ENCODE measurements around the gene STAT5A. TPM values are rescaled to one million over a fixed set of nuclear protein-coding genes. Genes with fewer than 3 reads are reported as not detected.

The STAT5A gene
- total RNA-seq, 1 experiment from 2014 or later = 6.6 TPM

- TF ChIP-seq RELA (CRISPR knock-in tag; IDR thresholded peaks at IDR 0.05; ENCODE audit: borderline replicate concordance) = no peak
- TF ChIP-seq, protein P1, sequence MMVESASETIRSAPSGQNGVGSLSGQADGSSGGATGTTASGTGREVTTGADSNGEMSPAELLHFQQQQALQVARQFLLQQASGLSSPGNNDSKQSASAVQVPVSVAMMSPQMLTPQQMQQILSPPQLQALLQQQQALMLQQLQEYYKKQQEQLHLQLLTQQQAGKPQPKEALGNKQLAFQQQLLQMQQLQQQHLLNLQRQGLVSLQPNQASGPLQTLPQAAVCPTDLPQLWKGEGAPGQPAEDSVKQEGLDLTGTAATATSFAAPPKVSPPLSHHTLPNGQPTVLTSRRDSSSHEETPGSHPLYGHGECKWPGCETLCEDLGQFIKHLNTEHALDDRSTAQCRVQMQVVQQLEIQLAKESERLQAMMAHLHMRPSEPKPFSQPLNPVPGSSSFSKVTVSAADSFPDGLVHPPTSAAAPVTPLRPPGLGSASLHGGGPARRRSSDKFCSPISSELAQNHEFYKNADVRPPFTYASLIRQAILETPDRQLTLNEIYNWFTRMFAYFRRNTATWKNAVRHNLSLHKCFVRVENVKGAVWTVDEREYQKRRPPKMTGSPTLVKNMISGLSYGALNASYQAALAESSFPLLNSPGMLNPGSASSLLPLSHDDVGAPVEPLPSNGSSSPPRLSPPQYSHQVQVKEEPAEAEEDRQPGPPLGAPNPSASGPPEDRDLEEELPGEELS (CRISPR knock-in tag; IDR thresholded peaks at IDR 0.05) = no peak
Measured at GRCh38 chr17:42284566-42284965, 3.7 kb upstream of the STAT5A start (continued).

DNA sequence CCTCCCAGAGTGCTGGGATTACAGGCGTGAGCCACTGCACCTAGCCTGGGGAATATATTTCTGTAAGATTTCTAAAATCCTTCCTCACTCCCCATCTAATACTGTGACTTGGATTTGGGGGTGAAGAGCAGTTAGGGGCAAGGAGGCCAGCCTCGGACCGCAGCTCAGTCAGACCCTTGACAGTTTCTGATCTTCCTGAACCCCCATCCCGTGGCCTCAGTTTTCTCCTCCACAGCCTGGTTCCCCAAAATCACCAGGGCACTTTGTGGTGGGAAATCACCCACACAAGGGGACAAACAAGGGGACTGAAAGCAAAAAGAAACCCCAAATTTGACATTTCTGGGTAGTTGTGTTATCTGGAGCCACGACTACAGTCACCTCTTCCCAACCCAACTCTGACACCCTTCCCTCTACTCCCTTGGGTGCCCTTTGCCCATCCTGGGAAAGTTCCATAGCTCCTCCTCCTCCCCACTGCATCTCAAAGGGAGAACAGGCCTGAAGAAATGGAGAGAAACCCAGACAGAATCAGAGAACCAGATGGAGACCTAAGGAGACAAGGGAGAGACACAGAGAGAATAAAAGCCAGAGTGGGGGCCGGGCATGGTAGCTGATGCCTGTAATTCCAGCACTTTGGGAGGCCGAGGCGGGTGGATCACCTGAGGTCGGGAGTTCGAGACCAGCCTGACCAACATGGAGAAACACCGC lies 2.8 kb upstream of the STAT5A start:
- peaks cover 27% of the 10 kb centered on the region for H3K4me1 Mint-ChIP-seq
- ChIA-PET CTCF (interaction anchor here (1.6 kb wide), 1 partner anchor 63 kb away, joined by 5 read pairs; no protein-coding TSS in a partner anchor), POLR2A (interaction anchor here (0.7 kb wide), 1 partner anchor 44 kb away, joined by 8 read pairs; no protein-coding TSS in a partner anchor)
- H3K36me3 Mint-ChIP-seq = no peaks in the 10 kb centered on the region
- no peak for DNase-seq (ENCODE audit: low spot score)
- ATAC-seq = no peak
- peaks cover 33% of the 10 kb centered on the region for H3K27me3 Mint-ChIP-seq (ENCODE audit: low read depth)
- TF ChIP-seq JUN (CRISPR knock-in tag; IDR thresholded peaks at IDR 0.05) (no peak), NR2C2 (CRISPR knock-in tag; IDR thresholded peaks at IDR 0.05) (no peak), NR1H2 (CRISPR knock-in tag; IDR thresholded peaks at IDR 0.05) (no peak), PREB (CRISPR knock-in tag; IDR thresholded peaks at IDR 0.05; ENCODE audit: borderline replicate concordance) (no peak), JAZF1 (CRISPR knock-in tag; IDR thresholded peaks at IDR 0.05) (no peak), IRF1 (CRISPR knock-in tag; IDR thresholded peaks at IDR 0.05) (no peak), MXD4 (CRISPR knock-in tag; IDR thresholded peaks at IDR 0.05; ENCODE audit: borderline replicate concordance) (no peak), ZNF396 (CRISPR knock-in tag; IDR thresholded peaks at IDR 0.05; ENCODE audit: borderline replicate concordance) (no peak), CBFB (CRISPR knock-in tag; IDR thresholded peaks at IDR 0.05; ENCODE audit: low read depth) (no peak)
- TF ChIP-seq, protein P2, sequence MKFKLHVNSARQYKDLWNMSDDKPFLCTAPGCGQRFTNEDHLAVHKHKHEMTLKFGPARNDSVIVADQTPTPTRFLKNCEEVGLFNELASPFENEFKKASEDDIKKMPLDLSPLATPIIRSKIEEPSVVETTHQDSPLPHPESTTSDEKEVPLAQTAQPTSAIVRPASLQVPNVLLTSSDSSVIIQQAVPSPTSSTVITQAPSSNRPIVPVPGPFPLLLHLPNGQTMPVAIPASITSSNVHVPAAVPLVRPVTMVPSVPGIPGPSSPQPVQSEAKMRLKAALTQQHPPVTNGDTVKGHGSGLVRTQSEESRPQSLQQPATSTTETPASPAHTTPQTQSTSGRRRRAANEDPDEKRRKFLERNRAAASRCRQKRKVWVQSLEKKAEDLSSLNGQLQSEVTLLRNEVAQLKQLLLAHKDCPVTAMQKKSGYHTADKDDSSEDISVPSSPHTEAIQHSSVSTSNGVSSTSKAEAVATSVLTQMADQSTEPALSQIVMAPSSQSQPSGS (CRISPR knock-in tag; IDR thresholded peaks at IDR 0.05; ENCODE audit: borderline replicate concordance, low read depth) = no peak
- no peaks in the 10 kb centered on the region for H3K9me3 Mint-ChIP-seq
- no peak overlapping the region for H3K4me3 Mint-ChIP-seq
- H3K27ac Mint-ChIP-seq = no peak overlapping the region

DNA sequence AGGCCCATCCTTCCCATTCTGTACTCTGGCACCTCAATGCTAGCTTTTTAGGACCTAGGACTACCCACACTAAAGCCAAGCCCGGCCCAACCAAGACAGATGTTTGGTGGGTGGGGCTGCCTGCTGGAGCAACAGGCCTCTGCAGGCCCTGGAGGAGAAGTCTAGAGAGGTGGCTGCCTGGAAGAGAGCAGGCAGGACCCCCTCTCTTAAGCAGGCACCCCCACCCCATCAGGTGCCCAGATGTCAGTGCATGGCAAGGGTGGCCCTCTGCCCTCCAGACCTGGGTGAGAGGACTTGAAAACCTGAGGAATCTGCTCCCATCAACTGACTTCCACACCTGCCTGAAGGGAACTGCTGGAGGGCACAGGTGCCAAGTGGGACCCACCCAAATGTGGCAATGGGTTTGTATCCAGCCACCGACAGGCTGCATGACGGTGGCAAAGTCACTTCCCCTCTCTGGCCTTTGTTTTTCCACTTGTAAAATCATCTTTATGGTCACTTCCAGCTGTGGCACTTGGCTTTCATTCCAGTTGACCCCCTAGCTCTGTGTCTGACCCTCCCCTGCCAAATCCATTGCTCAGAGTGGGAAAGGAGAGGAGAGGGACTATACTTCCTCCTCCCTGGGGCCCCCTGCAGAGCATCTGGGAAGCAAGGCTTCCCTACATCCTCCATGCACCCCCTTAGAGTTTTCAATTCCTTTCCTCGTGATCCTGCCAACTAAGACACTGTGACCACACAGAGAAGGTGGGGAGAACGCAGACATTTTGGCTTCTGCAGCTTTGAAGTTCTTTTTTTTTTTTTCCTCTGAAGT lies 1.7 kb upstream of the STAT5A start:
- DNase-seq (ENCODE audit: low spot score) (no peak), ATAC-seq (no peak)
- POLR2A ChIA-PET = no interaction called here
- no peak overlapping the region for H3K27ac Mint-ChIP-seq
- H3K36me3 Mint-ChIP-seq = no peaks in the 10 kb centered on the region
- H3K9me3 Mint-ChIP-seq = no peaks in the 10 kb centered on the region
- H3K4me1 Mint-ChIP-seq = peaks cover 24% of the 10 kb centered on the region
- CTCF ChIA-PET = no interaction called here
- peak overlapping the region; percentile 70 for H3K4me3 Mint-ChIP-seq
- H3K27me3 Mint-ChIP-seq (ENCODE audit: low read depth) = peaks cover 35% of the 10 kb centered on the region
- TF ChIP-seq NR1H2 (CRISPR knock-in tag; IDR thresholded peaks at IDR 0.05) (no peak), FOXJ3 (CRISPR knock-in tag; IDR thresholded peaks at IDR 0.05; ENCODE audit: borderline replicate concordance) (no peak), ZBTB21 (CRISPR knock-in tag; IDR thresholded peaks at IDR 0.05; ENCODE audit: borderline replicate concordance) (no peak), FOXP1 (CRISPR knock-in tag; IDR thresholded peaks at IDR 0.05; ENCODE audit: borderline replicate concordance) (no peak), ZNF423 (CRISPR knock-in tag; IDR thresholded peaks at IDR 0.05) (no peak), GABPB1 (CRISPR knock-in tag; IDR thresholded peaks at IDR 0.05) (no peak), ZNF281 (CRISPR knock-in tag; IDR thresholded peaks at IDR 0.05) (no peak), SMAD3 (CRISPR knock-in tag; IDR thresholded peaks at IDR 0.05; ENCODE audit: borderline replicate concordance) (no peak)
- TF ChIP-seq, protein P3, sequence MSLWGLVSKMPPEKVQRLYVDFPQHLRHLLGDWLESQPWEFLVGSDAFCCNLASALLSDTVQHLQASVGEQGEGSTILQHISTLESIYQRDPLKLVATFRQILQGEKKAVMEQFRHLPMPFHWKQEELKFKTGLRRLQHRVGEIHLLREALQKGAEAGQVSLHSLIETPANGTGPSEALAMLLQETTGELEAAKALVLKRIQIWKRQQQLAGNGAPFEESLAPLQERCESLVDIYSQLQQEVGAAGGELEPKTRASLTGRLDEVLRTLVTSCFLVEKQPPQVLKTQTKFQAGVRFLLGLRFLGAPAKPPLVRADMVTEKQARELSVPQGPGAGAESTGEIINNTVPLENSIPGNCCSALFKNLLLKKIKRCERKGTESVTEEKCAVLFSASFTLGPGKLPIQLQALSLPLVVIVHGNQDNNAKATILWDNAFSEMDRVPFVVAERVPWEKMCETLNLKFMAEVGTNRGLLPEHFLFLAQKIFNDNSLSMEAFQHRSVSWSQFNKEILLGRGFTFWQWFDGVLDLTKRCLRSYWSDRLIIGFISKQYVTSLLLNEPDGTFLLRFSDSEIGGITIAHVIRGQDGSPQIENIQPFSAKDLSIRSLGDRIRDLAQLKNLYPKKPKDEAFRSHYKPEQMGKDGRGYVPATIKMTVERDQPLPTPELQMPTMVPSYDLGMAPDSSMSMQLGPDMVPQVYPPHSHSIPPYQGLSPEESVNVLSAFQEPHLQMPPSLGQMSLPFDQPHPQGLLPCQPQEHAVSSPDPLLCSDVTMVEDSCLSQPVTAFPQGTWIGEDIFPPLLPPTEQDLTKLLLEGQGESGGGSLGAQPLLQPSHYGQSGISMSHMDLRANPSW (CRISPR knock-in tag; conservative IDR thresholded peaks at IDR 0.05; ENCODE audit: low read depth) = no peak

All from WTC11 (cell line).